ENCODE measurements around the gene SESTD1.

GRCh38 chr2:179313057-179313456 lies 48.4 kb upstream of the SESTD1 start:
- no peak for TF ChIP-seq CTCF (IDR thresholded peaks at IDR 0.05; ENCODE audit: poor library complexity, severe bottlenecking)
- TF ChIP-seq POLR2AphosphoS5 (IDR thresholded peaks at IDR 0.05): no peak
- no peak for TF ChIP-seq RAD21 (conservative IDR thresholded peaks at IDR 0.05)
- TF ChIP-seq EP300 (conservative IDR thresholded peaks at IDR 0.05; ENCODE audit: poor library complexity, severe bottlenecking): no peak
- no peak for TF ChIP-seq REST (IDR thresholded peaks at IDR 0.05; ENCODE audit: borderline replicate concordance)

Measured in neural cell (in vitro differentiated cells).